Hepatocyte (in vitro differentiated cells): ENCODE measurements around the gene ADAMTS7. TPM values are rescaled to one million over a fixed set of nuclear protein-coding genes. Genes with fewer than 3 reads are reported as not detected.

Experiments
- DNase-seq: peaks from one replicate; pipeline ENCODE4 v3.0.0-alpha.2; 2016; ENCODE audit warnings: low spot score
- H2AFZ ChIP-seq: fragments of 200-600 bp; sonication (generic); 2 replicates; pipeline ENCODE4 v1.6.0; 2016; ENCODE audit warnings: antibody characterized with exemption, mild to moderate bottlenecking
- H3K27ac ChIP-seq: fragments of 200-600 bp; sonication (generic); 2 replicates; pipeline ENCODE4 v1.5.1; 2016; ENCODE audit warnings: mild to moderate bottlenecking
- H3K27me3 ChIP-seq: fragments of 200-600 bp; sonication (generic); 2 replicates; pipeline ENCODE4 v1.6.1; 2016
- H3K36me3 ChIP-seq: fragments of 200-600 bp; sonication (generic); replicated peaks from 2 replicates; pipeline ENCODE4 v1.5.1; 2016; ENCODE audit warnings: low read depth; ENCODE audit not compliant: insufficient read depth
- H3K4me1 ChIP-seq: fragments of 200-600 bp; sonication (generic); 2 replicates; pipeline ENCODE4 v1.5.1; 2016; ENCODE audit warnings: mild to moderate bottlenecking, moderate library complexity; ENCODE audit not compliant: insufficient read depth
- H3K4me2 ChIP-seq: fragments of 200-600 bp; sonication (generic); 2 replicates; pipeline ENCODE4 v1.6.0; 2016
- H3K4me3 ChIP-seq: fragments of 200-600 bp; sonication (generic); 2 replicates; pipeline ENCODE4 v1.5.1; 2016; ENCODE audit warnings: mild to moderate bottlenecking
- H3K79me2 ChIP-seq: fragments of 200-600 bp; sonication (generic); 2 replicates; pipeline ENCODE4 v1.6.0; 2017; ENCODE audit warnings: mild to moderate bottlenecking
- H3K9me2 ChIP-seq: fragments of 200-600 bp; sonication (generic); replicated peaks from 2 replicates; pipeline ENCODE4 v1.6.0; 2017; ENCODE audit warnings: mild to moderate bottlenecking; ENCODE audit not compliant: insufficient read depth
- H3K9me3 ChIP-seq: fragments of 200-600 bp; sonication (generic); 2 replicates; pipeline ENCODE4 v1.5.1; 2016; ENCODE audit warnings: low read depth, mild to moderate bottlenecking
- H4K20me1 ChIP-seq: fragments of 200-600 bp; sonication (generic); 2 replicates; pipeline ENCODE4 v1.6.0; 2016; ENCODE audit warnings: mild to moderate bottlenecking; ENCODE audit not compliant: insufficient read depth, poor library complexity, severe bottlenecking
- EZH2 ChIP-seq: fragments of 200-600 bp; sonication (generic); IDR thresholded peaks from 2 replicates; pipeline ENCODE4 v1.6.1; 2016; ENCODE audit warnings: antibody characterized with exemption, mild to moderate bottlenecking, borderline replicate concordance
- EZH2phosphoT487 ChIP-seq: fragments of 200-600 bp; sonication (generic); IDR thresholded peaks from one replicate; pipeline ENCODE4 v1.6.1; 2018; ENCODE audit warnings: antibody characterized with exemption, mild to moderate bottlenecking, low read depth, moderate library complexity; ENCODE audit not compliant: unreplicated experiment, severe bottlenecking
- WGBS: methylation state at CpG from one replicate; pipeline ENCODE4 v1.1.6; 2016; ENCODE audit warnings: low lambda C conversion rate; ENCODE audit errors: missing lambda C conversion rate; 5-methylcytosine and 5-hydroxymethylcytosine counted together
- polyA plus RNA-seq: library from polyadenylated mRNA; unstranded; fragments of >200 nt; fragmentation: Nextera tagmentation; extraction: Ambion mirVana; gene quantifications from 2 replicates; pipeline ENCODE4 v1.2.1, GENCODE V29; 2016
- total RNA-seq: library from RNA; depleted of rRNA; stranded (reverse); fragments of >200 nt; gene quantifications from 2 replicates; pipeline ENCODE4 v1.2.3, GENCODE V29; 2014
- TF ChIP-seq, protein P1 (sequence below): fragments of 200-600 bp; sonication (generic); IDR thresholded peaks from 2 replicates; pipeline ENCODE4 v1.5.1; 2016; ENCODE audit warnings: antibody characterized with exemption, mild to moderate bottlenecking; ENCODE audit not compliant: poor library complexity

Gene ADAMTS7
- total and polyA plus RNA-seq, 2 experiments from 2014 or later = 12.1 to 14.7 TPM

DNA sequence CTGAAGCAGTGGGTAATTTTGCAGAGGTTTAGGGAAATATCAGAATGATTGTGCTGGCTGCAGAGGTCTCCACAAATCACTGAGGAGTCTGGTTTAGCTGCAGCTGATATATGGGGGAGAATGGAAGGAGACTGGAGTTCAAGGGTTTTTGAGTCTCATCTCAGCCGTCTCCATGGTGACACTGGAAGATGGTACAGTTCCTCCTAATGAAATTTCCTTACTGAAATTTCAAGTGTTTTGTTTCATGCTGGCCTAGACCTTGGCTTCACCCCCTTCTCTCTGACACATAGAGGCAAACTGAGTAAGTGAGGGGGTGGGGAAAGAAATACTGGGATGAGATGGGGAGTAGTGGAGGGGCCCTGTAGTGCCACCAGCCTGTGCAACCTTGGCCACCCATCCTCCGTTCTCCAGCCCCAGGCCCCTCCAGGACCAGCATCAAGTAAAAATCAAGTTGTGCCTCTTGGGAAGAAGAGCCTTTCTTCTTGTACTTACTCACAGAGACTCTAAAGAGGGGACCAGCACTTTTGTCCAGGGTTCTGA lies 43.6 kb upstream of the ADAMTS7 start:
- Histone ChIP-seq H3K9me2 (no peaks in the 10 kb centered on the region), H3K27ac (no peak overlapping the region), H3K36me3 (no peaks in the 10 kb centered on the region), H3K79me2 (no peaks in the 10 kb centered on the region), H3K27me3 (no peaks in the 10 kb centered on the region), H3K9me3 (no peaks in the 10 kb centered on the region), H3K4me3 (no peak overlapping the region), H3K4me1 (no peaks in the 10 kb centered on the region), H3K4me2 (no peak overlapping the region), H4K20me1 (no peaks in the 10 kb centered on the region), H2AFZ (no peak overlapping the region)
- DNase-seq = no peak
- TF ChIP-seq EZH2 (no peak), EZH2phosphoT487 (no peak)
- TF ChIP-seq, protein P1, sequence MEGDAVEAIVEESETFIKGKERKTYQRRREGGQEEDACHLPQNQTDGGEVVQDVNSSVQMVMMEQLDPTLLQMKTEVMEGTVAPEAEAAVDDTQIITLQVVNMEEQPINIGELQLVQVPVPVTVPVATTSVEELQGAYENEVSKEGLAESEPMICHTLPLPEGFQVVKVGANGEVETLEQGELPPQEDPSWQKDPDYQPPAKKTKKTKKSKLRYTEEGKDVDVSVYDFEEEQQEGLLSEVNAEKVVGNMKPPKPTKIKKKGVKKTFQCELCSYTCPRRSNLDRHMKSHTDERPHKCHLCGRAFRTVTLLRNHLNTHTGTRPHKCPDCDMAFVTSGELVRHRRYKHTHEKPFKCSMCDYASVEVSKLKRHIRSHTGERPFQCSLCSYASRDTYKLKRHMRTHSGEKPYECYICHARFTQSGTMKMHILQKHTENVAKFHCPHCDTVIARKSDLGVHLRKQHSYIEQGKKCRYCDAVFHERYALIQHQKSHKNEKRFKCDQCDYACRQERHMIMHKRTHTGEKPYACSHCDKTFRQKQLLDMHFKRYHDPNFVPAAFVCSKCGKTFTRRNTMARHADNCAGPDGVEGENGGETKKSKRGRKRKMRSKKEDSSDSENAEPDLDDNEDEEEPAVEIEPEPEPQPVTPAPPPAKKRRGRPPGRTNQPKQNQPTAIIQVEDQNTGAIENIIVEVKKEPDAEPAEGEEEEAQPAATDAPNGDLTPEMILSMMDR = no peak
- WGBS = 94% methylated on average over 2 of the region's 2 CpGs

DNA sequence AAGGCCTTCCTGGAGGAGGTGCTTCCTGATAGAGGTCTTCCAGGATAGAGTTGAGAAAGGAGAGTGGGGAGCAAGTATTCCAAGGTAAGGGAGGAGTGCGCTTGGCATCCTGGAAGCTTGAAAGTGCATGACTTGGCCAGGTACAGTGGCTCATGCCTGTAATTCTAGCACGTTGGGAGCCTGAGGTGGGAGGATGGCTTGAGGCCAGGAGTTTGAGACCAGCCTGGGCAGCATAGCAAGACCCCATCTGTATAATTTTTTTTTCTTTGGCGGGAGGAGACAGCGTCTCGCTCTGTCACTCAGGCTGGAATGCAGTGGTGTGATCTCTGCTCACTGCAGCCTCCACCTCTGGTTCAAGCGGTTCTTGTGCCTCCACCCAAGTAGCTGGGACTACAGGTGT lies 42.2 kb upstream of the ADAMTS7 start:
- H3K4me2 ChIP-seq = no peak overlapping the region

DNA sequence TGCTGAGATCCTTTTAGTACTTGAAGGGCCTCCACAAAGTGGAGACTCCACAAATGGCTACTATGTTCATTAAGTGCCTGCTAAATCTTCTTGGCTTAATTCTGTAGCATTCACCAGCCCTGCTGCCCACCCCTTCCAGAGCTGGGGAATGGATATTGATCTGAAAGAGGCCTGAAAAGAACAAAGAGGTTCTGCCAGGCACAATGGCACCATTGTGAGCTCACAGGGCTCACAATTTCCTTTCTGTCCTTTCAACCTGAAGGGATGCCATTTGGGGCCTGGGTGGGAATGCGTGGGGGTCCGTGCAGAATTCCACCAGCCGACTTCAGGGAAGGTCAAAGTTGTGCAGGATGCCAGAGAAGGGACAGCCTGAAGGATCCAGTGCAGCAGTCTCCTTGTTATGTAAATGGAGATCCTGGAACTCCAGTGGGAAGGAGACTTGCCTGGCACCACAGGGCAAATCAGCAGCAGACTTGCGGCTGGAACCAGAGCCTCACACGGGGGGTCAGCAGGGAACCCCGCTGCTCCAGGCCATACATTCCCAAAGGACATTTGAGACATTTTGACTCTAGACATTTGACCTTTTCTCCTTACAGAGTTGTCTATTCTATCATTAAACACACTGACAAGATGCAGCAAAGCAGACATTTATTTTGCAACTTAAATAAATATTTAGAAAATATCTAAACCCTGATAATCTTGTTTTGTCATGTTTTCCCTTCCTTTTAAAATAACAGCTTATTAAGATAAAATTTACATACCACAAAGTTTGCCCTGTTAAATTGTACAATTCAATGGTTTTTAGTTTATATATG lies 39.9 kb upstream of the ADAMTS7 start:
- no peaks in the 10 kb centered on the region for H3K27me3 ChIP-seq
- DNase-seq = no peak
- H3K4me2 ChIP-seq = no peak overlapping the region
- H2AFZ ChIP-seq = no peak overlapping the region
- no peaks in the 10 kb centered on the region for H3K9me3 ChIP-seq
- TF ChIP-seq EZH2 (no peak), EZH2phosphoT487 (no peak)
- TF ChIP-seq, protein P1 = no peak
- no peaks in the 10 kb centered on the region for H3K36me3 ChIP-seq
- no peaks in the 10 kb centered on the region for H3K4me1 ChIP-seq
- H3K79me2 ChIP-seq = no peaks in the 10 kb centered on the region
- H3K27ac ChIP-seq = no peak overlapping the region
- H3K4me3 ChIP-seq = no peak overlapping the region
- WGBS = 47% methylated on average over 6 of the region's 6 CpGs
- no peaks in the 10 kb centered on the region for H3K9me2 ChIP-seq
- H4K20me1 ChIP-seq = no peaks in the 10 kb centered on the region

More for the DNA sequence above, 42.2 kb upstream of the ADAMTS7 start:
- Histone ChIP-seq H3K9me2 (no peaks in the 10 kb centered on the region), H3K9me3 (no peaks in the 10 kb centered on the region), H3K36me3 (no peaks in the 10 kb centered on the region), H3K27ac (no peak overlapping the region), H3K4me1 (no peaks in the 10 kb centered on the region), H4K20me1 (no peaks in the 10 kb centered on the region), H3K27me3 (no peaks in the 10 kb centered on the region), H3K79me2 (no peaks in the 10 kb centered on the region), H2AFZ (no peak overlapping the region), H3K4me3 (no peak overlapping the region)
- WGBS = 94% methylated on average over 6 of the region's 6 CpGs
- TF ChIP-seq EZH2 (no peak), EZH2phosphoT487 (no peak)
- TF ChIP-seq, protein P1 = no peak
- no peak for DNase-seq
